K562 (cell line): ENCODE data around the gene HPD. TPM values are rescaled to one million over a fixed set of nuclear protein-coding genes. Genes with fewer than 3 reads are reported as not detected.

Experiments
- PHB2 ChIP-seq: fragments of 450-650 bp; IDR thresholded peaks from 2 replicates; pipeline ENCODE4 v1.6.1; 2017; ENCODE audit warnings: low read depth
- ZNF274 ChIP-seq: IDR thresholded peaks from 2 replicates; pipeline ENCODE4 v1.6.1; 2011; ENCODE audit warnings: low read depth, mild to moderate bottlenecking, low read length, moderate library complexity, borderline replicate concordance
- polyA plus RNA-seq, 8 experiments: library from polyadenylated mRNA; depleted of rRNA in 4 of 8; stranded (reverse) in 5 of 8; unstranded in 3 of 8; fragments of >200 nt; fragmentation: Nextera tagmentation in 2 of 8; fragmentation: Illumina TruSeq in 1 of 8; extraction: Ambion mirVana in 2 of 8; extraction: Trizol in 1 of 8; gene quantifications; 2 replicates each; pipeline versions ENCODE4 v1.2.1 to v1.2.3, GENCODE V29; 2011 to 2014; ENCODE audit warnings: inconsistent platforms in 1 of 8, missing spikeins in 1 of 8
- total RNA-seq, 7 experiments: library from RNA; depleted of rRNA in 6 of 7; stranded (reverse); fragments of >200 nt in 6 of 7; fragmentation: Illumina TruSeq in 2 of 7; extraction: Trizol in 2 of 7; gene quantifications; 2 replicates each; pipeline versions ENCODE4 v1.2.1 to v1.2.3, GENCODE V29; 2011 to 2021; ENCODE audit warnings: low replicate concordance in 1 of 7
- TF ChIP-seq, protein P1 (sequence below), 2 experiments: fragments of 450-650 bp; IDR thresholded peaks; 2 replicates each; pipeline ENCODE4 v1.6.1; 2016; ENCODE audit warnings: mild to moderate bottlenecking in 2 of 2, borderline replicate concordance in 1 of 2, low read depth in 1 of 2, moderate library complexity in 1 of 2
- TF ChIP-seq, protein P2 (sequence below): fragments of 250-450 bp; sonication (Bioruptor Pico); IDR thresholded peaks from 2 replicates; pipeline ENCODE4 v1.8.0; 2021; ENCODE audit warnings: moderate library complexity, mild to moderate bottlenecking, inconsistent platforms
- TF ChIP-seq, protein P3 (sequence below): sonication (generic); IDR thresholded peaks from 2 replicates; pipeline ENCODE4 v1.6.1; 2016
- TF ChIP-seq, protein P4 (sequence below): fragments of 250-450 bp; sonication (Bioruptor Pico); IDR thresholded peaks from 2 replicates; pipeline ENCODE4 v1.5.0; 2021; ENCODE audit warnings: mild to moderate bottlenecking, moderate library complexity

HPD gene
- total and polyA plus RNA-seq, 9 of the 15 experiments (the other 6 are each of a cell fraction or from before 2014, with no cell fraction given) = 0.06 to 0.29 (median 0.07) TPM; not detected in 4

DNA sequence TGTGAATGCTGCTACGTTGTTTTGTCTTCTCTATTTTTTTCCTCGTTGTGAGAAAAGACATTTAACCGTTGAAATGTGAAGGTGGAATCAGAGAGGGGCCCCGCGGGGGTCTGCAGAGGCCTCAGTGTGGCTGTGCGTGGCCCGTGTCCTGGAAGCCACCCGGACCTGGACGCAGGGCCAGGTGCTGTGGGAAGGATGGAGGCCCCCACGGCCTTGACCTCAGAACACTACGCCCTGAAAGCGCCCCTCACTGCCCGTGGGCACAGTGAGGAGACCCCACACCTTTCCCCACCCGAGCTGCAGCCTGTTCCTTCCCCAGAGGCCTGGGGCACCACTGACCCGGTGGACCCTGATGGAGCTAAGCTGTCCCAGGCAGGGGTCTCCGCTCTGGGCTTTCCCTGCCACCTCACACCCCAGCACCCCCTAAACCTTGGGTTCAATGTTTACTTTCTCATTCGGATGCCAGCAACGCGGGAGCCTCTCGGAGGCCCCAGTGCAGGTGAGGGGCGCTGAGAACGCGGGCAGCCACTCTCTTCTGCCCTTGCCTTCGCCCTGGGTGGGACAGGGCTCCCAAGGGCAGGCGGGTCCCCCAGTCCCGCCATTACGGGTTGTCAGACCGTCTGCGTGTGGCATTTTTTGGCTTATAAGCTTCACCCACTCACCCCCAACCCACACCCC, 27.9 kb downstream of the HPD start (continued):
- TF ChIP-seq, protein P1, sequence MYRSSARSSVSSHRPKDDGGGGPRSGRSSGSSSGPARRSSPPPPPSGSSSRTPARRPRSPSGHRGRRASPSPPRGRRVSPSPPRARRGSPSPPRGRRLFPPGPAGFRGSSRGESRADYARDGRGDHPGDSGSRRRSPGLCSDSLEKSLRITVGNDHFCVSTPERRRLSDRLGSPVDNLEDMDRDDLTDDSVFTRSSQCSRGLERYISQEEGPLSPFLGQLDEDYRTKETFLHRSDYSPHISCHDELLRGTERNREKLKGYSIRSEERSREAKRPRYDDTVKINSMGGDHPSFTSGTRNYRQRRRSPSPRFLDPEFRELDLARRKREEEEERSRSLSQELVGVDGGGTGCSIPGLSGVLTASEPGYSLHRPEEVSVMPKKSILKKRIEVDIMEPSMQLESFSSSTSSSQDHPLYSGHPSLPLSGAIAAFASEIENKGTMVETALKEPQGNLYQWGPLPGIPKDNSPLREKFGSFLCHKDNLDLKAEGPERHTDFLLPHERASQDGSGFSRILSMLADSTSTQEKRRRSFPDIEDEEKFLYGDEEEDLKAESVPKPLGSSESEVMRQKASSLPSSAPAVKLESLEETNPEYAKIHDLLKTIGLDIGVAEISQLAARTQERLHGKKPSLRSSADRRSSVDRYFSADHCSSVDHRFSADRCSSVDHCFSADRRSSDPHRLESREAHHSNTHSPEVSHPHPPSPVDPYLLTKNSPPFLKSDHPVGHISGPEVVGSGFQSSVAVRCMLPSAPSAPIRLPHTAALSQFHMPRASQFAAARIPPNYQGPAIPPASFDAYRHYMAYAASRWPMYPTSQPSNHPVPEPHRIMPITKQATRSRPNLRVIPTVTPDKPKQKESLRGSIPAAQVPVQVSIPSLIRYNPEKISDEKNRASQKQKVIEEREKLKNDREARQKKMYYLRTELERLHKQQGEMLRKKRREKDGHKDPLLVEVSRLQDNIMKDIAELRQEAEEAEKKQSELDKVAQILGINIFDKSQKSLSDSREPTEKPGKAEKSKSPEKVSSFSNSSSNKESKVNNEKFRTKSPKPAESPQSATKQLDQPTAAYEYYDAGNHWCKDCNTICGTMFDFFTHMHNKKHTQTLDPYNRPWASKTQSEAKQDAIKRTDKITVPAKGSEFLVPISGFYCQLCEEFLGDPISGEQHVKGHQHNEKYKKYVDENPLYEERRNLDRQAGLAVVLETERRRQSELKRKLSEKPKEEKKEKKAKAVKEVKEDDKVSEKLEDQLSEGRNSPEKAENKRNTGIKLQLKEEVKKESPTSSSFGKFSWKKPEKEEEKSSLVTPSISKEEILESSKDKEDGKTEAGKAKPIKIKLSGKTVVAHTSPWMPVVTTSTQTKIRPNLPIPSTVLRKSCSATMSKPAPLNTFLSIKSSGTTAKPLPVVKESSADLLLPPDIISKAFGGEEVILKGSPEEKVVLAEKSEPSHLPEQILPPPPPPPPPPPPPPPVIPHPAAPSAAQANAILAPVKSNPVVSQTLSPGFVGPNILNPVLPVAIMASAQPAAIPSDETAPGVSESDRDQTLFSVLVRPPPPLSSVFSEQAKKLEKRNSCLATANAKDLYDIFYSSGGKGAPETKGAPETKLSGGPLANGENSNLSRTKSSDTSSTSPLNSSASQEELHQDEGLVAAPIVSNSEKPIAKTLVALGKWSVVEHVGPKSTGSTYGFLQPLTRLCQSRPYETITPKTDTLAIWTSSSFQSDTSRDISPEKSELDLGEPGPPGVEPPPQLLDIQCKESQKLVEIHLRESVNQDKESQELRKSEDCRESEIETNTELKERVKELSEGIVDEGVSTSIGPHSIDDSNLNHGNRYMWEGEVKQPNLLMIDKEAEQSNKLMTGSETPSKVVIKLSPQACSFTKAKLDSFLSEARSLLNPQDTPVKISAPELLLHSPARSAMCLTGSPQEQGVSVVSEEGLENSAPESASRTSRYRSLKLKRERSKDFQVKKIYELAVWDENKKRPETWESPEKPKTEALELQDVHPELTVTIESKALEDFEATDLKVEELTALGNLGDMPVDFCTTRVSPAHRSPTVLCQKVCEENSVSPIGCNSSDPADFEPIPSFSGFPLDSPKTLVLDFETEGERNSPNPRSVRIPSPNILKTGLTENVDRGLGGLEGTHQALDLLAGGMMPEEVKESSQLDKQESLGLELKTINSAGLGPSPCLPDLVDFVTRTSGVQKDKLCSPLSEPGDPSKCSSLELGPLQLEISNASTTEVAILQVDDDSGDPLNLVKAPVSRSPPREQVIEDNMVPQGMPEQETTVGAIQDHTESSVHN (IDR thresholded peaks at IDR 0.05; ENCODE audit: borderline replicate concordance in 1 of 2, low read depth in 1 of 2) = no peak
- TF ChIP-seq ZNF274 (no peak), PHB2 (no peak)
- TF ChIP-seq, protein P2, sequence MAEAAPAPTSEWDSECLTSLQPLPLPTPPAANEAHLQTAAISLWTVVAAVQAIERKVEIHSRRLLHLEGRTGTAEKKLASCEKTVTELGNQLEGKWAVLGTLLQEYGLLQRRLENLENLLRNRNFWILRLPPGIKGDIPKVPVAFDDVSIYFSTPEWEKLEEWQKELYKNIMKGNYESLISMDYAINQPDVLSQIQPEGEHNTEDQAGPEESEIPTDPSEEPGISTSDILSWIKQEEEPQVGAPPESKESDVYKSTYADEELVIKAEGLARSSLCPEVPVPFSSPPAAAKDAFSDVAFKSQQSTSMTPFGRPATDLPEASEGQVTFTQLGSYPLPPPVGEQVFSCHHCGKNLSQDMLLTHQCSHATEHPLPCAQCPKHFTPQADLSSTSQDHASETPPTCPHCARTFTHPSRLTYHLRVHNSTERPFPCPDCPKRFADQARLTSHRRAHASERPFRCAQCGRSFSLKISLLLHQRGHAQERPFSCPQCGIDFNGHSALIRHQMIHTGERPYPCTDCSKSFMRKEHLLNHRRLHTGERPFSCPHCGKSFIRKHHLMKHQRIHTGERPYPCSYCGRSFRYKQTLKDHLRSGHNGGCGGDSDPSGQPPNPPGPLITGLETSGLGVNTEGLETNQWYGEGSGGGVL (CRISPR knock-in tag) = no peak
- TF ChIP-seq, protein P3, sequence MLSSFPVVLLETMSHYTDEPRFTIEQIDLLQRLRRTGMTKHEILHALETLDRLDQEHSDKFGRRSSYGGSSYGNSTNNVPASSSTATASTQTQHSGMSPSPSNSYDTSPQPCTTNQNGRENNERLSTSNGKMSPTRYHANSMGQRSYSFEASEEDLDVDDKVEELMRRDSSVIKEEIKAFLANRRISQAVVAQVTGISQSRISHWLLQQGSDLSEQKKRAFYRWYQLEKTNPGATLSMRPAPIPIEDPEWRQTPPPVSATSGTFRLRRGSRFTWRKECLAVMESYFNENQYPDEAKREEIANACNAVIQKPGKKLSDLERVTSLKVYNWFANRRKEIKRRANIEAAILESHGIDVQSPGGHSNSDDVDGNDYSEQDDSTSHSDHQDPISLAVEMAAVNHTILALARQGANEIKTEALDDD = no peak
- TF ChIP-seq, protein P4, sequence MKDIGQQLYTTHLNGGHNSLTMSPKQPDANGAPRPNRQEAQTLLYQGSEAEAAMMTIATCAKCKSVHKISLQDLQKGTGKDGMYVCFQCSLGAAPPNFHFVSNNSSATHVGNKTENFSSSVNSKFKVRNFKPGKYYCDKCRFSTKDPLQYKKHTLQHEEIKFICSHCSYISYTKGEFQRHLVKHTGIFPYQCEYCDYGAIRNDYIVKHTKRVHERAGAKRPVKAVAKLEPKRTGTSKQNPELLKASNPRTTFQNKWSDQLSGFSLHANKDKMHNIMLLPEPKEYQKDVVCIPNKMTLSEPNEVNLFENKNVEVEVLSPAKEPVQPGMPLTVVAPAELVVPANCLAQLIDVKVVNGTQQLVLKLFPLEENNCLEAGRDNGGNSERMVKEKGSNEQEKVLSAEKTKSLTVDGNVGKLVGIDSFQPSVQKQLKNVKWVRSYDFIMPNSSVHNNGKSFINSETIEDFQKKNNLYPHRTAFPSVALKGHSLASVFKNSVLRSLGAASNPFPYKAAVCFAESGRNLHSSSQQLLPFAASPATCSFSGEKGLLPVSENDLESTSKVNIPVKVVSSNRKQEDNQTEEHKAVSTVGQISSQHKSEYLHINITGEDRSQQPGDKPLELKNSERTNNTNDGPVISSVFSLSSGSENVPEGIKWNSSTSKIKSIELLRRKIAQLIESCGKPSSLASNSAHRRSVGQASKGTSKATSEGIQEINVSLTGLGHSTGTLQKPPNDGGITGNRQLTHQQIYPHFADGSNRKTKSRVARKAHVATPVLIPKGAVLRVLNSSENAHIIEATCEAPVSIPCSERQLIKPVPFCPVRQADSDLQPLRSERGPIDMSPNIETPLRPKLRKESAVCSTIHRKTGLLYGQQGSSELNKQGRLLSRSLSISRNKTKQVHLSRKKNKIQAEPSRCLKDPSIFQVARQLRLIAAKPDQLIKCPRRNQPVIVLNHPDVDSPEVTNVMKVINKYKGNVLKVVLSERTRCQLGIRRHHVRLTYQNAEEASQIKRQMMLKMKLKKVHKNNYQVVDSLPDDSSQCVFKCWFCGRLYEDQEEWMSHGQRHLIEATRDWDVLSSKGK (CRISPR knock-in tag) = no peak
